ENCODE data around the gene TTL. TPM values are rescaled to one million over a fixed set of nuclear protein-coding genes. Genes with fewer than 3 reads are reported as not detected.
"Not testable (repeated sequence)": the region's sequence is repeated elsewhere in the genome, so short reads cannot be mapped to it uniquely, and the experiment has no call there.

Gene TTL
- total RNA-seq, 1 donor from 2014 or later = 48.5 TPM

- DNase-seq (no peak), ATAC-seq (no peak)
- Histone ChIP-seq H3K27me3 (ENCODE audit: low read depth) (no peaks in the 10 kb centered on the region), H3K36me3 (peaks cover 72% of the 10 kb centered on the region), H3K27ac (no peak overlapping the region), H3K9me3 (no peaks in the 10 kb centered on the region), H3K4me3 (no peak overlapping the region), H3K4me1 (peaks cover 4% of the 10 kb centered on the region)
- intact Hi-C loops (cut with DNase I) = no loop called here
- no peak for TF ChIP-seq CTCF (IDR thresholded peaks at IDR 0.05)
Measured at GRCh38 chr2:112548980-112549379, 67.0 kb downstream of the TTL start.

- Histone ChIP-seq H3K4me1 (no peaks in the 10 kb centered on the region), H3K27ac (no peak overlapping the region), H3K9me3 (peaks cover 3% of the 10 kb centered on the region), H3K36me3 (peaks cover 97% of the 10 kb centered on the region), H3K4me3 (no peak overlapping the region), H3K27me3 (ENCODE audit: low read depth) (no peaks in the 10 kb centered on the region)
- no peak for ATAC-seq
- no peak for TF ChIP-seq CTCF (IDR thresholded peaks at IDR 0.05)
- no peak for DNase-seq
- intact Hi-C loops (cut with DNase I) = no loop called here
Measured at GRCh38 chr2:112566104-112566503, 84.1 kb downstream of the TTL start.

- H3K4me3 ChIP-seq; H3K27ac ChIP-seq; H3K4me1 ChIP-seq; DNase-seq; intact Hi-C loops (cut with DNase I); ATAC-seq; H3K9me3 ChIP-seq; H3K27me3 ChIP-seq (ENCODE audit: low read depth): not testable (repeated sequence)
- H3K36me3 ChIP-seq = peaks cover 97% of the 10 kb centered on the region
Measured at GRCh38 chr2:112566508-112566907, 84.6 kb downstream of the TTL start.

GRCh38 chr2:112572005-112572404 is 90.0 kb downstream of the TTL start:
- Histone ChIP-seq H3K27ac (no peak overlapping the region), H3K4me3 (no peak overlapping the region), H3K27me3 (ENCODE audit: low read depth) (no peaks in the 10 kb centered on the region), H3K9me3 (peaks cover 3% of the 10 kb centered on the region), H3K4me1 (no peaks in the 10 kb centered on the region), H3K36me3 (peaks cover 97% of the 10 kb centered on the region)
- TF ChIP-seq CTCF (IDR thresholded peaks at IDR 0.05) = no peak
- DNase-seq (no peak), ATAC-seq (no peak)
- intact Hi-C loops (cut with DNase I) = no loop called here

- no peak overlapping the region for H3K27ac ChIP-seq
- ATAC-seq (no peak), DNase-seq (no peak)
- H3K9me3 ChIP-seq = no peaks in the 10 kb centered on the region
- no peak for TF ChIP-seq CTCF (IDR thresholded peaks at IDR 0.05)
- H3K27me3 ChIP-seq (ENCODE audit: low read depth) = no peaks in the 10 kb centered on the region
- H3K4me3 ChIP-seq = no peak overlapping the region
- H3K36me3 ChIP-seq = peaks cover 39% of the 10 kb centered on the region
- peaks cover 3% of the 10 kb centered on the region for H3K4me1 ChIP-seq
- intact Hi-C loops (cut with DNase I) = no loop called here
Measured at GRCh38 chr2:112577756-112578155, 95.8 kb downstream of the TTL start.

GRCh38 chr2:112579241-112579640 is 97.3 kb downstream of the TTL start:
- H3K36me3 ChIP-seq = peaks cover 24% of the 10 kb centered on the region
- H3K27me3 ChIP-seq (ENCODE audit: low read depth) = no peaks in the 10 kb centered on the region
- peaks cover 13% of the 10 kb centered on the region for H3K4me1 ChIP-seq
- intact Hi-C loops (cut with DNase I) = no loop called here
- H3K4me3 ChIP-seq = no peak overlapping the region
- no peak overlapping the region for H3K27ac ChIP-seq
- no peak for TF ChIP-seq CTCF (IDR thresholded peaks at IDR 0.05)
- H3K9me3 ChIP-seq = no peaks in the 10 kb centered on the region
- ATAC-seq = no peak
- no peak for DNase-seq

Measured in lower lobe of right lung (tissue), 2 donors.